D341Med (cell line): ENCODE data around the gene GID4.
A peak's percentile ranks its signal among the peaks of the same experiment; 100 is the strongest.
"Not testable (repeated sequence)": the region's sequence is repeated elsewhere in the genome, so short reads cannot be mapped to it uniquely, and the experiment has no call there.

ENCODE experiments used
- DNase-seq: peaks from one replicate; pipeline ENCODE4 v3.0.0; 2012; ENCODE audit warnings: low spot score

The GID4 gene

DNA sequence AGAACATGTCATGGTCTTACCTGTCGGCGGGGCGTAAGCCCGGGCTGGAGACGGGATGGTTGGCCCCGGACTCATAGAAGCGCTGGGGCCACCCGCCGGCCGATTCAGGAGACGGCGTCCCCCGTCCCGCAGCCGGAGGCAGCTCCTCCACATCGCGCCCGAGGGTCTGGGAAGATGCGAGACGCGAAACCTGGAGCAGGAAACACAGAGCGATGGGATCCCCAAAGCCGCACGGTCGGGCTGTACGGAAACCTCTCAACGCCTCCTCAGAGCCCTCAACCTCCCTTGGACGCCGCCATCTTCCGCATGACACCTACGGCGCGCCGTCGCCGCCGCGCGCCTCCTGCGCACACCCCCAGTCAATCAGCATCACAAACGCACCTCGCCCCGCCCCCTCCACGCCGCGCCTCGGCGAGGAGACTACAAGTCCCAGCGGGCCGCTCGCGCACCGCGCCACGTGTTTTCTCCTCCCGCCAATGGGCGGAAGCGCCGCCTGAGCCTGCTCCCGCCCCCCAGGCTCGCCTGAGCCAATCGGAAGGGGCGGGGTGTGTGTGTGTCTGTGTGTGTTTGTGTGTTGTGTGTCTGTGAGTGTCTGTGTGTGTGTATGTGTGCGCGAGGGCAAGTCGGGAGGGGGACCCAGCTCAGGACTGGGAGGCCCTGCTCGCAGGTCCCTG, at the start of gene GID4, which contains the start of gene ATPAF2:
Gene GID4, plus strand, starts transcription at position 548 of the 674 bp plus-strand sequence. Its CDS starts 57 bp downstream, at position 605.
Gene ATPAF2, minus strand, starts transcription at position 308 of the 674 bp plus-strand sequence. Its CDS starts 155 bp downstream, at position 153.
- peak; percentile 95 for DNase-seq

DNA sequence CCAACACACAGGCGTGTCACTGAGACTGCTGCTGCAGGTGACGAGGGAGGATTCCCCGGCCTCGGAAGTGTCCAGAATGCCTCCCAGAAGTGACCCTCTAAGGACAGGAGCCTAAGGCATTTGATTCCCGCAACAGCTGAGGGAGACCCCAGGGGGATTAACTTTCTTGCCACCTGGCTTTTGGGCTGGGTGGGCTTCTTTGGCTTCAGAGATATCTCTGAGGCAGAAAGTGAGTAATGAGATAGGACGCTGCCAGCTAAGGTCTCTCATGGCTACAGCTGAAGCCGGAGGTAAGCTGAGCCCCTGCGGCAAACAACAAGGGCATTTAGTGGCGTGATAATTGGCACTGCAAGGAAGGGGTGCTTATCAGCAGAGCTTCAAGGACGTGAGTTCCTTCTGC, 49.6 kb upstream of the GID4 start:
- DNase-seq: no peak

DNA sequence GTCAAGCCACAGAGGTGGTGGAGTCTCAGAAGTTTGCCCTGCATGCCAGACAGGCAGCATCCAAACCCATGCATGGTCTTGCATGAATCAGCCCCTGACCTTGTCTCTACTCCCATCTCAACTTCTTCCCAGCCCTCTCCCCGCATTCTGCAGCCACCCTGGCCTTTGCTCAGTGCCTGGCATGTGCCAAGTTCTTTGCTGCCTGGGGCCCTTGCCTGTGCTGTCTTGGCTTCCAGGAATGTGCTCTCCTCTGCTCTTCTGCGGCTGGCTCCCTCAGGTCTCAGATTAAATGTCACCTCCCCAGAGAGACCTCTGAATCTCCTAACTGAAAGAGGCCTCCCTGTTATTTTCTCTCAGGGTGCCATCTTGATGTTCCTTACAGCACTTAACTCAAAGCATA, 48.9 kb upstream of the GID4 start:
- DNase-seq: no peak

DNA sequence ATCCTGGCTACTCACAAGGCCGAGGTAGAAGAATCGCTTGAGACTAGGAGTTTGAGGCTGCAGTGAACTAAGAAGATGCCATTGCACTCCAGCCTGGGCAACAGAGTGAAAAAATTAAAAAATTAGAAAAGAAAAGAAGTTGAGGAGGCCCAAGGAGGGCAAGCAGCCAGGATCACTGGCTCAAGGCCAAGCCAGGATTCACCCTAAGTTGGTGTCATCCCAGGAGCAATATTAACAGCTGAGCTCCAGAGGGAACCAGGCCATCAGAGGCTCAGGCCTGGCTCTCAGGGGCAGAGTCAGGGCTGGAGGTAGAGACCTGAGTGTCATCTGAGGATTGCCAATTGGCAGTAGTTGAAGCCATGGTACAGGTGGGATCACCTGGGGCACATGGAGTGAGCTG, 45.8 kb upstream of the GID4 start:
- no peak for DNase-seq

DNA sequence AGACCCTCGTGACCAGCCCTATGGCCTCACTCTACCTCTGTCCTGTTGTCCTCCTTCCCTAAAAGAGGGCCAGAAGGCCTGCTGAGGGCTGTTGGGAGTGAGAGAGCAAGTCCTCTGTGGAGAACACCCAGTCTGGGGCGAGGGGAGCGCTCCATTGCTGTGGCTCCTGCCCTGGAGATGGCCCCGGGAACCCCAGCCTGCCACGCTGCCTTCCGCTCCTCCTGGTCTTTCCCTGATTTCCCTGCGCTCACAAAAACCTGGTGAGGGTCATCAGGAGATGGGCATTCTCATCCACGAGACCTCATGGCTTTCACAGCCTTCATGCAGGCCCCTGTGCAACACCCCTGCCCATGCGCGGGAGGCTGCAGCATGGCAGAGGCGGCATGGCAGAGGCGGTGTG, 45.4 kb upstream of the GID4 start:
- no peak for DNase-seq

DNA sequence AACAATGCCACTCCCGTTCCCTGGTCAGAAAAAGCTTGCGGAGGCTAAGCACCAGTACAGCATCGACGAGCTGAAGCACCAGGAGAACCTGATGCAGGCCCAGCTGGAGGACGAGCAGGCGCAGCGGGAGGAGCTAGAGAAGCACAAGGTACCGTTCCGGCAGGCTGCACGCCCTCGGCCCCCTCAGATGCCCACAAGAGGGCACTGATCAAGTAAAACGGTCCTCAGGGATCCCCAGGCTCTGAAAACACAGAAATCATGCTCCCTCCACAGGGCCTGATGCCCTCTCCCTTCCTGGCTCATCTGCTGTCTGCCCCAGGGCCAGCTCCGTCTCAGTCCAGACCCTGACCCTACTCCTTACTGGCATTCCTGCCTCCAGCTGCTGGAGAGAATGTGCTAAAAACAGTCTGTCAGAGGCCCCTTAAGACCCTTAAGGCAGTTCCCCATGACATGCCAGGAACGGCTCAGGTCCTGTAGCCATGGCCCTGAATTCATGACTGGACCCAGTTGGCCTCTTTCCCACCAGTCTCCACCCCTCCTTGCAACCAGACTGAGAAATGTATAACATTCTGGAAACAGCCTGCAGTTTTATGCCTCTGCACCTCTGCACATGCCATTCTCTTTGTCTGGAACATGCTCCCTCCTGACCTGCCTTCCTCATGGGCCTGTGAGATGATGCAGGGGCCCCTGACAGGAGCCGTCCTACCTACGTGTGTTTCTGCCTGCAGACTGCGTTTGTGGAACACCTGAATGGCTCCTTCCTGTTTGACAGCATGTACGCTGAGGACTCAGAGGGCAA, 44.7 kb upstream of the GID4 start:
- DNase-seq: peak; percentile 74

DNA sequence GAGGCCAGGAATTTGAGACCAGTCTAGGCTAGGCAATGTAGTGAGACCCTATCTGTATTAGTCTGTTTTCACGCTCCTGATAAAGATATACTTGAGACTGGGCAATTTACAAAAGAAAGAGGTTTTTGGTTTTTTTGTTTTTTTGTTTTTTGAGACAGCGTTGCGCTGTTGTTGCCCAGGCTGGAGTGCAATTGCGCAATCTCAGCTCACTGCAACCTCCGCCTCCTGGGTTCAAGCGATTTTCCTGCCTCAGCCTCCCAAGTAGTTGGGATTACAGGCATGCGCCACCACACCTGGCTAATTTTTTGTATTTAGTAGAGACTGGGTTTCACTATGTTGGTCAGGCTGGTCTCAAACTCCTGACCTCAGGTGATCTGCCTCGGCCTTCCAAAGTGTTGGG, 43.3 kb upstream of the GID4 start:
- not testable (repeated sequence) for DNase-seq

DNA sequence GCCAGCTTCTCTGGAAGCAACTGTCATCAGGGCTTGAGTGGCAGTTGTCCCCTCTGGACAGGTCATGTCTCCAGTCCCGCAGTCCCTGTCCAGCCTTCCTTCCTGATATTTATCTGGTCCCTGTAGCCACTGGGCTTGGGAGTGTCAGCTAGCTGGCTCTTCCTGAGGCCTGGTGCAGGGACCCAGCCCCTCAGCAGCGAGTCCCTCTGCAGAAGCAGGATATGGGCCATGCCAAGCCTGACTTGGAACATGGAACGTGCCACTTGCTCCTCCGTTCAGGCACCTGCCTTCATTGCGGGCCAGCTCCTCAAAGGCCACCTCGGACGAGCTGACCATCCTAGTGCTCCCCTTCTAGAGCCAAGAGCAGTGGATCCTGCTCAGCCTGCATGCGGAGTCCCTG, 40.3 kb upstream of the GID4 start:
- no peak for DNase-seq

DNA sequence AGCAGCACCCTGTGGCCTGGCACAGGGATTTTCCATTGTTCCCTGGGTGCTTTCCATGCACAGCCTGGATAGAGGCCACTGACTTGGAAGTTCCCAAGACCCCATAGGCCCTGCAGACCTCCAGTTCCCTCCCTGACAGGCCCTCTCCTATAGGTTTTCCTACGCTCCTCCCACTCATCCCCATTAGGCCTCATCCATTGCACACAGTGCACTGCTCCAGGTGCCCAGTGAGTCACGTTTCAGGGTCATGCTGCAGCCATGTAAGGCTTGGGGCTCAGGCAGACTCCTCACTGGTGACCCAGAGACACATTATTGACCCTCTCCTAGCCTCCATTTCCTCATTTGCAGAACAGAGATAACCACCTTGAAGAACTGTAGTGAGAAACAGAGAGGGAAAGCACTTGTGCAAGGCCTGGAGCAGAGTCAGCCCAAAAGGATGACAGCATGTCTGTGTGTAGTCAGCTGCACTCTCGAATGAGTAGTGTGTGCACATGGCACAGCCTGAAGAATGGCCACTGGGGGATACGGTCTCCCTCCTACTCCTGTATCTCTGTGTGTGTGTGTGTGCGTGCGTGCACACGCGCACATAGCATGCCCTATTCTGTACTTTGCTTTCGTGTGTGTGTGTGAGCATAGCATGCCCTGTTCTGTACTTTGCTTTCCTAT, 39.7 kb upstream of the GID4 start:
- DNase-seq: no peak

DNA sequence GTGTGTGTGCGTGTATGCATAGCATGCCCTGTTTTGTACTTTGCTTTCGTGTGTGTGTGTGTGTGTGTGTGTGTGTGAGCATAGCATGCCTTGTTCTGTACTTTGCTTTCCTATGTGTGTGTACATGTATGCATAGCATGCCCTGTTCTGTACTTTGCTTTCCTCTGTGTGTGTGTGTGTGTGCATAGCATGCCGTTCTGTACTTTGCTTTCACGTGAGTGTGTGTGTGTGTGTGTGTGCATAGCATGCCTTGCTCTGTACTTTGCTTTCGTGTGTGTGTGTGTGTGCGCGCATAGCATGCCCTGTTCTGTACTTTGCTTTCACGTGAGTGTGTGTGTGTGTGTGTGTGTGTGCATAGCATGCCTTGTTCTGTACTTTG, 39.2 kb upstream of the GID4 start:
- DNase-seq: no peak

DNA sequence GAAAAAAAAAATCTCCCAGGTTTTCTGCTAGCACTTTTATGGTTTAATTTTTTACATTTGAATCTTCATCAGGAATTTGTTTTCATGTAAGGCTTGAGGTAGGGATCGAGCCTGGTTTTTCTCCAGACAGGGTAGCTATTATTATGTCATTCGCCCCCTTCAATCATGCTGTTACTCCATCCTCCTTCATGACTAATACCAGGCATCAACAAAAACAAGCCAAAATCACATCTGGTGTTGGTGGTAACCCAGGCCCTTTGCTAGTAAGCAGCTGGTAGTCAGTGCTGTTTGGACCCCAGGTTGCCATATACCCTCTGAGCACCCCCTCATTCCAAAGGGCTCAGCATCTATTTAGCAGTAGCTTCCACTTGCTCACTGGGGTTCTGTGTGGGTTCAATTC, 37.0 kb upstream of the GID4 start:
- DNase-seq: no peak

DNA sequence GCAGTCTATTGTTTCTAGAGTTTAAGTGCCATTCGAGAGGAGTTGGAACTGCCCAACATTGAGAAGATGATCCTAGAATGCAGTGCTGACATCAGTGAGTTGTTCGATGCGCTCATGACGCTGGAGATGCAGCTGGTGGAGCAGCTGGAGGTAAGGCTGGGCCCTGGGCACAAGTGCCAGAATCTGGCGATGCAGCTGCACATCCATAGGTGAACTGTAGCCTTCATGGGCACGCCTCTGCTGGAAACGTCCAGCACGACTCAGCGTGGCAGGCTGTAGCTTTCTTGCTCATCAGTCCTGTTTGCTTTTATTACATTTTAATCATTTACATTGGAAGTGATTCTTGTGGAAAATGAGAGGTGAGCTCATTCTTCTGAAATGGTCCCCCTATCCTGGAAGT, 34.9 kb upstream of the GID4 start:
- DNase-seq: no peak

DNA sequence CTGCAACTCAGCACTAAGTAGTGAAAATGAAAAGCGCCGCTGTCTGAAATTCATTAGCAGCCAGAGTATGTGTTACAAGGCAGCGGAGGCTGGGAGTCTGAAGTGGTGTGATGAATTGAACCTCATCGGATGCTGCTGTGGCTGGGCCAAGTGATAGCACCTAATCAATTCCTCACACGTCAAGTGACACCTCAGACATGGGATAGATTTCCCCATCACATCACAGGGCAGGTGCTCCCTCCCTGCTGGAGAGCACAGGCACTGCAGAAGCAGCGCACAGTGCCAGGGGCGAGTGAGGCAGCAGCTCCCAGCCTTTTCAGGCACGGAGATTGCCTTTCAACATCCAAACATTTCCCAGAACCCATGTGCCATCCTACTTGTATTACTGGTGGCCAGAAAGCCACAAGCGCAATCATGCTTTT, 34.3 kb upstream of the GID4 start:
- no peak for DNase-seq

DNA sequence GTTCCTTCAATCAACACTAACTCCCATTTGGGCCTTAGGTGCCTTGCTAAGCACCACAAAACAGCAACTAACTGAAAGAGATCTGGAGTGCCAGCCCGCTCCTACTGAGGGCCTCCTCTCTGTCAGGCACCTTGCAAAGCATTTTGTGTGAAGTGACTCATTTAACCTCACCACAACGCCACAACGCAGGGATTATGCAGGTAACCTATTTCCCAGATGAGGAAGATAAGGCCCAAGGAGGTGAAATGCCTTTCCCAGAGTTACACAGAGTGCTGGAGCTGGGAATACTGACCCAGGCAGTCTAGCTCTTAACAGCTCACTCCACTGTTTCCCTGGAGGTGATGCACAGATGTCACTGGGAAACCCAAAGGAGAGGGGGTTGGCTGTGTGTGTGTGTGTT, 33.7 kb upstream of the GID4 start:
- DNase-seq: no peak

DNA sequence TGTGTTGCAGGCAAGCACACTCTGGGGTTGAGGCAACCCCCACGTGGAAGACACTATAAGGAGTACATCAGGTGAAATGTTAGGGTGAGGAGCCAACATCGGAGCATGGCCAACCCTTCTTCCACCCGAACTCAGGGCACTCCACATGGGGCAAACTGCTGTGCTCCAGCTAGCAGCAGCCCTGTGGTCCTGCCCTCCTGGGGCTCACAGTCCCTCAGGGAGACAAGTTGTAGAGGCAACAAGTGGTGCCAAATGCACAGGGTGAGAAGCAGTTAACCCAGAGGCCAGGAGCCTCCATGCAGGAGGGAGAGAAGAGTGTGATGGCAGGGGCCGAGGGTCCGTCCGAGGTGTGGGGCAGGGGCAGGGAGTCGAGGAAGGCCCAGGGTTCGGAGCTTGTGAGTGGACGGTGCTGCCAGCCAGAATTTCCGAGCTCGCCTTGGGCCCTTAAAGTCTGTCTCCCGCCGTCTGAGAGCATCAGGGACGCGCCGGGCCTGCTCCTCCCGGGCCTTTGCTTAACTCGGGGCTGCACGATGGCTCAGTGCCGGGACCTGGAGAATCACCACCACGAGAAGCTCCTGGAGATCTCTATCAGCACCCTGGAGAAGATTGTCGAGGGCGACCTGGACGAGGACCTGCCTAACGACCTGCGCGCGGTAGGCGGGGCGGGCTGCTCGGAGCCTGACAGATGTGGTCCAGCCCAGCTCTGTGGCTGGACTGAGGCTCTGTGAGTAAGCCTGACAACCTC, 32.5 kb upstream of the GID4 start:
- DNase-seq: no peak

DNA sequence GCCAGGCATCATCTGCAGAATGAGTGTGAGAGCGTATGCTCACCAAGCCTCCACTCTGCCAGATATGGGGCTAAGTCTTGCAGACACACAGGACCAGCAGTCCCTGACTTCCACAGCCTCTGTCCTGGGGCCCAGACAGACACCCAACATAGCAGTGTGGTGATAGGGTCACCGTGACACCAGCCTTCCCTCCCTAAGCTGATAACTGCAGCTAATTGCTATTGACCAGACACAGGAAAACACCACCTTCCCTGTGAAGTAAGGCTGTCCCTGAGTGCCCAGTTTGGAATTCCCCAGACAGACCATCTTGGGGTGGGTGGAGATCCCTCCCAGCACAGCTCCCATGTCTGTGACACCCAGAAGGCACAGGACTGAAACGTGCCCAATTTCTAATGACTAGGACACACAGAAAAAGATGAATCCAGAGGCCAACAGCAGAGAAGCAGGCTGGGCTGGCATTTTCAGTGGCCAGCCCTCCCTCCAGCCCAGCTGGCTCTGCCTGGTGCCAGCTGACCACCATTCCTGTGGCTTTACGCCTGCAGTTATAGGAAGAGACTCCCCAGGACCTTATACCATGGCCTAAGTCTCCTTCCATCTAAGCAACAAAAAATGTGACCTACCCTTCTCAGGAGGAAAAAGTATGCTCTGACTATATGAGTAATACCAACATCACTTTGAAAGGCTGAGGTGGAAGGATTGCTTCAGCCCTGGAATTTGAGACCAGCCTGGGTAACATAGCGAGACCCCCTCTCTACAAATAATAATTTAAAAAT, 30.5 kb upstream of the GID4 start:
- no peak for DNase-seq

DNA sequence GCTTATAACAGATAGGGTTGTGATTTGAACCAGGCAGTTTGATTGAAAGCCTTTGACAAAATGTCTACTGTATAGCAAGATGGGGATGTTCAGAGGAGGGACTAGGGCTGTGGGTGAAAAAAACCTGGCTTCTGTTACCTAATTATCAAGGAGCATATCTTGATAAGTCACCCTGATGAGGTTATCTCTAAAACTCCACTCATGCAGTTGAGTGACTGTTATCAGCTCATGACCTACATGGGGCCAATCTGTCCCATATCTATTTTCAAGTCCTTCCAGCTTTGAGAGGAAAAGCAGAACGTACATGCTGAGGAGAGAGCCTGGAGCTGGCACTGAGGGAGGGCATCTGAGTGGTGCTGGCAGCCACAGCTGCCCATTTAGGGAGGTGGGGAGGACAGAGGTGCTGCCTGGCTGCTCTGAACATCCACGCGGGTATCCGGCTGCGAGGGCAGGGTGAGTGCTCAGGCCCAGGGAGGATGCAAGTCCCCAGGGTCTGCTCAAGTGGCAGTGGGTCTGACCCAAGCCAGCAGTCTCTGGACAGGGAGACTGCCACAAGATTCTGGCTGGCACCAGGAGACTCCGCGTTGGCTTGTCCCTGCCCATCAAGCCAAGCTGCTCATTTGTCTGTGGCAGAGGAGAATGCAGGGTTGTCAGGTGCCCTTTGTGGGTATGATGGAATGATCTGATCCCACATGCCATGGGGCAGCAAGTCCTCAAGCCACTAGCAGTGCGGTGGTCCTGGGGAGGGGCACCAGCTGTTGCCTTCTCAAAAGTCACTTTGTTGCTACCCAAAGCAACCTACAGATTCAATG, 29.4 kb upstream of the GID4 start:
- DNase-seq: no peak

DNA sequence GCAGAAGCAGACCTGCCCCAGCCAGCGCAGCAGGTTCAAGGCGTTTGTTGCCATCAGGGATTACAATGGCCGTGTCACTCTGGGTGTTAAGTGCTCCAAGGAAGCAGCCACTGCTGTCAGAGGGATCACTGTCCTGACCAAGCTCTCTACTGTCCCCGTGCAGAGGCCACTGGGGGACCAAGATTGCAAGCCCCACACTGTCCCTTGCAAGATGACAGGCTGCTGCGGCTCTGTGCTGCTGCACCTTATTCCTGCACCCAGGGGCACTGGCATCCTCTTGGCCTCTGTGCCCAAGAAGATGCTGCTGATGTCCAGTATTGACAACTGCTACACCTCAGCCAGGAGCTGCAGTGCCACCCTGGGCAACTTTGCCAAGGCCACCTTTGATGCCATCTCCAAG, 27.9 kb upstream of the GID4 start:
- no peak for DNase-seq

DNA sequence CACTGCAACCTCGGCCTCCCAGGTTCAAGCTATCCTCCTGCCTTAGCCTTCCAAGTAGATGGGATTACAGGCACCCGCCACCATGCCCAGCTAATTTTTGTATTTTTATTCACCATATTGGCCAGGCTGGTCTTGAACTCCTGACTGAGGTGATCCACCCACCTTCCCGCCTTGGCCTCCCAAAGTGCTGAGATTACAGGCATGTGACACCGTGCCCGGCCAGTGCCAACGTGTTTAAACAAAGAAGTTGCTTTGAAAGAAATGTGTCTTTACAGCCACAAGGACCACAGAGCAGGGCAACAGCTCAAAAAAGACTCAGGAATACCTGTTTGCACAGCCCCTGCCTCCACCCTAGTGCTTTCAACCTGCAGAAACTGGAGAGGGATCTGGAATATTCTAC, 25.2 kb upstream of the GID4 start:
- DNase-seq: no peak

DNA sequence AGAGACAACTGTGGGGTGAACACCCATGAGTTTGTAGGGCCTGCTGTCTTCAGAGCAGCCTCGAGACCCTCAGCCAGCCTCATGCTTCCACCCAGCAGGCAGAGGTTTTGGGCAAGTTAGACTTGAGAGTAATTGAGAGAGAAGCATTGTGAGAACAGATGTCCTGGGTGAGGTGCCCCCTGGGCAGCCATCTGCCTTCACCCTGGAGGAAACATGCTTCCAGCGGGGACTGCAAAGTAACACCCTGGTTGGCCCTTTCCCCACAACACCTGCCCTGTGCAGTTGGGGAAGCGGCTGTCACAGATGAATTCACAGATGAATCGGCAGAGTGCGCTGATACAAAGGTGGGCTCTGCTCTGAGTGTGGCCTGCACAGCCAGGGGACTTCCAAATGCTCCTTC, 23.6 kb upstream of the GID4 start:
- peak; percentile 51 for DNase-seq

DNA sequence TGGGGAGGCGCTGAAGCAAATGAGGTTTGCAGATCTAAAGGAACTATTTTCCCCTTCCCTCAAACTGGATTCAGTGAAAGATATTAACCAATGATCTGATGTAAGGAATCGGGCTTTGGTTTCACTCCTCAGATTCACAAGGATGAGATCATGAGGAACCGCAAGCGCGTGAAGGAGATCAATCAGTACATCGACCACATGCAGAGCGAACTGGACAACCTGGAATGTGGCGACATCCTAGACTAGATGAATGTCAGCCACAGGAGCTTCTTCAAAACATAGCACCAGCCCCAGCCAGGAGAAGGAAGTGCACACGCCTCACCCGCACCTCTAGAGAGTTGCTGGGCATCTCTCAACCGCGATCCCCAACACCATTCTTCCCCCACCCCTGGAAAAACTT, 22.8 kb upstream of the GID4 start:
- DNase-seq: no peak
